ENCODE measurements around the gene NT5DC1. TPM values are rescaled to one million over a fixed set of nuclear protein-coding genes. Genes with fewer than 3 reads are reported as not detected.
"Not testable (repeated sequence)": the region's sequence is repeated elsewhere in the genome, so short reads cannot be mapped to it uniquely, and the experiment has no call there.

The NT5DC1 gene
- total and polyA plus RNA-seq, 9 donors: 8.2 to 25.0 (median 19.4) TPM

DNA sequence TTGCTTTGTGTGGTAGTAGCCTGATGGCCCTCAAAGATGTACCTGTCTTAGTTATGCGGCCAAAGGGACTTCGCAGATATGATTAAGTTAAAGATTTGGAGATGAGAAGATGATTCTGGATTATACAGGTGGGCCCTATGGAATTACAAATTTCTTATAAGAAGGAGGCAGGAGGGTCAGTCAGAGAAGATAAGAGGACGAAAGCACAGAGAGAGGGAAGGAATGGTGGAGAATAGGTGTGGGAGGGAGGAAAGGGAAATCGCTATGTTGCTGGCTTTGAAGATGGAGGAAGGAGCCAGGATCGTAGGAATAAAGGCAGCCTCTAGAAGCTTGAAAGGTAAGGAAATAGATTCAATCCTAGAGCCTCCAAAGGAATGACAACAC is 180.3 kb downstream of the NT5DC1 start:
- Histone ChIP-seq H3K36me3 (ENCODE audit: control insufficient read depth, insufficient read depth, low read length) (peaks cover 9% of the 10 kb centered on the region), H3K27me3 (ENCODE audit: control insufficient read depth, insufficient read depth, low read length) (no peaks in the 10 kb centered on the region), H3K27ac (ENCODE audit: low read length) (no peak overlapping the region), H3K4me1 (ENCODE audit: control insufficient read depth, insufficient read depth, low read length) (peaks cover 25% of the 10 kb centered on the region), H3K4me3 (ENCODE audit: low read length) (no peak overlapping the region), H3K9me3 (replicated peaks; ENCODE audit: control insufficient read depth, low read depth, low read length) (no peaks in the 10 kb centered on the region)
- DNase-seq: no peak
- 94% methylated on average over 3 of the region's 5 CpGs for WGBS (ENCODE audit: insufficient coverage)

DNA sequence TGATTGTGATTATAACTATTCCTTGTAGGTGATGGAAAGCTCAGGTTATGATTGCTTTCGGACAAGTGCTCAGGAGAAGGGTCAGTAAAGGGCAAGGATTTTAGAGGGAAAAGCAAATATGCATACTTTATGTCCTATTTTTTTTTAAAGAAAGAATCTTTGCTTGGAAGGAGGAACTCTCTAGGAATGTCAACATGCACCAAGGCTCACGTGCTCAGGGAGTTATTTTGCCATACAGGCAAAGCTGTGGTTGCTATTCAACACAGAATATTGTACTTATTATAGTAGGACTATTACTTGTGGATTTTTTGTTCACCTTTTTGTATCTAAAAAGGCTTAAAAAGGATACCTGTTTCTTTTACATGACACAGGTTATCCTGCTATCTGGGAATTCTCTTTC is 182.0 kb downstream of the NT5DC1 start:
- WGBS (ENCODE audit: insufficient coverage): no CpG with 5 or more reads among the region's 2 CpGs
- Histone ChIP-seq H3K27ac (ENCODE audit: low read length) (no peak overlapping the region), H3K27me3 (ENCODE audit: control insufficient read depth, insufficient read depth, low read length) (no peaks in the 10 kb centered on the region), H3K36me3 (ENCODE audit: control insufficient read depth, insufficient read depth, low read length) (peaks cover 9% of the 10 kb centered on the region), H3K4me1 (ENCODE audit: control insufficient read depth, insufficient read depth, low read length) (peaks cover 20% of the 10 kb centered on the region), H3K4me3 (ENCODE audit: low read length) (no peak overlapping the region), H3K9me3 (replicated peaks; ENCODE audit: control insufficient read depth, low read depth, low read length) (no peaks in the 10 kb centered on the region)
- DNase-seq: no peak

GRCh38 chr6:116283191-116283590 is 182.5 kb downstream of the NT5DC1 start:
- no peak overlapping the region for H3K27ac ChIP-seq (ENCODE audit: low read length)
- no peak for DNase-seq
- no CpG with 5 or more reads among the region's 1 CpG for WGBS (ENCODE audit: insufficient coverage)
- H3K36me3 ChIP-seq (ENCODE audit: control insufficient read depth, insufficient read depth, low read length): peaks cover 4% of the 10 kb centered on the region
- no peaks in the 10 kb centered on the region for H3K27me3 ChIP-seq (ENCODE audit: control insufficient read depth, insufficient read depth, low read length)
- H3K9me3 ChIP-seq (replicated peaks; ENCODE audit: control insufficient read depth, low read depth, low read length): no peaks in the 10 kb centered on the region
- H3K4me3 ChIP-seq (ENCODE audit: low read length): no peak overlapping the region
- peaks cover 15% of the 10 kb centered on the region for H3K4me1 ChIP-seq (ENCODE audit: control insufficient read depth, insufficient read depth, low read length)

DNA sequence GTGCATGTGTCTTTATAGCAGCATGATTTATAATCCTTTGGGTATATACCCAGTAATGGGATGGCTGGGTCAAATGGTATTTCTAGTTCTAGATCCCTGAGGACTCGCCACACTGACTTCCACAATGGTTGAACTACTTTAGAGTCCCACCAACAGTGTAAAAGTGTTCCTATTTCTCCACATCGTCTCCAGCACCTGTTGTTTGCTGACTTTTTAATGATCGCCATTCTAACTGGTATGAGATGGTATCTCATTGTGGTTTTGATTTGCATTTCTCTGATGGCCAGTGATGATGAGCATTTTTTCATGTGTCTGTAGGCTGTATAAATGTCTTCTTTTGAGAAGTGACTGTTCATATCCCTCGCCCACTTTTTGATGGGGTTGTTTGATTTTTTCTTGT is 184.3 kb downstream of the NT5DC1 start:
- not testable (repeated sequence) for H3K36me3 ChIP-seq (ENCODE audit: control insufficient read depth, insufficient read depth, low read length); H3K4me1 ChIP-seq (ENCODE audit: control insufficient read depth, insufficient read depth, low read length); H3K4me3 ChIP-seq (ENCODE audit: low read length); H3K27me3 ChIP-seq (ENCODE audit: control insufficient read depth, insufficient read depth, low read length); H3K9me3 ChIP-seq (replicated peaks; ENCODE audit: control insufficient read depth, low read depth, low read length); H3K27ac ChIP-seq (ENCODE audit: low read length); DNase-seq
- WGBS (ENCODE audit: insufficient coverage): no CpG with 5 or more reads among the region's 4 CpGs

GRCh38 chr6:116286773-116287358 is 186.2 kb downstream of the NT5DC1 start:
- no peaks in the 10 kb centered on the region for H3K4me1 ChIP-seq (ENCODE audit: control insufficient read depth, insufficient read depth, low read length)
- no CpG with 5 or more reads among the region's 1 CpG for WGBS (ENCODE audit: insufficient coverage)
- H3K27me3 ChIP-seq (ENCODE audit: control insufficient read depth, insufficient read depth, low read length): no peaks in the 10 kb centered on the region
- no peak overlapping the region for H3K4me3 ChIP-seq (ENCODE audit: low read length)
- H3K9me3 ChIP-seq (replicated peaks; ENCODE audit: control insufficient read depth, low read depth, low read length): no peaks in the 10 kb centered on the region
- H3K36me3 ChIP-seq (ENCODE audit: control insufficient read depth, insufficient read depth, low read length): no peaks in the 10 kb centered on the region
- no peak for DNase-seq
- no peak overlapping the region for H3K27ac ChIP-seq (ENCODE audit: low read length)

DNA sequence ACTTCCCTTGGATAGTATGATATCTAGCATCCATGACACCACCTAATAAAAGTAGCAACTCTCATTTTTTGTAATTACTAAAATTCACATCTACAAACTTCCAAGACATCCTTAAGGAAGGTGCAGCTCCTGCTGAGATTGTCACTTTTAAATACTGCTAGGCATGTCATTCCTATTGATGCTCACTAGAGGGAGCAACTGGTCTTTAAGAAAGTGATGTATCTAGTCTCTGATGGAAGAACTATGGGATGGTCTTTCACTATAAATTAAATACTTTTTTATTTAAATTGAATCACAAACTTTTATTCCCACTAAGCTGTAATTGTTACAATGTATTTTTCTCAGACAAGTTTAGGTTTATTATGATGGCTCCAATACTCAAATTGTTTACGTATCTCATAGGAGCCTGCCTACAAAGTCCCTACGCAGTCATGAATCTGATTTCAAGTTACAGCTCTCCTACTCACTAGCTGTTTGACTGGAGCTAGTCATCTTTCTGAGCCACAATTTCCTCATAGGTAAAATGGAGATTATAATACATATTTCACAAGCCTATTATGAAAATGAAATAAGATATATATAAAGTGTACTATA is 187.1 kb downstream of the NT5DC1 start:
- Histone ChIP-seq H3K27ac (ENCODE audit: low read length) (no peak overlapping the region), H3K36me3 (ENCODE audit: control insufficient read depth, insufficient read depth, low read length) (no peaks in the 10 kb centered on the region), H3K27me3 (ENCODE audit: control insufficient read depth, insufficient read depth, low read length) (no peaks in the 10 kb centered on the region), H3K4me3 (ENCODE audit: low read length) (no peak overlapping the region), H3K4me1 (ENCODE audit: control insufficient read depth, insufficient read depth, low read length) (no peaks in the 10 kb centered on the region), H3K9me3 (replicated peaks; ENCODE audit: control insufficient read depth, low read depth, low read length) (no peaks in the 10 kb centered on the region)
- peak; percentile 64 for DNase-seq
- WGBS (ENCODE audit: insufficient coverage): no CpG with 5 or more reads among the region's 2 CpGs

- WGBS (ENCODE audit: insufficient coverage): no CpG with 5 or more reads among the region's 2 CpGs
- DNase-seq: no peak
- H3K4me3 ChIP-seq (ENCODE audit: low read length): no peak overlapping the region
- no peaks in the 10 kb centered on the region for H3K9me3 ChIP-seq (replicated peaks; ENCODE audit: control insufficient read depth, low read depth, low read length)
- H3K4me1 ChIP-seq (ENCODE audit: control insufficient read depth, insufficient read depth, low read length): no peaks in the 10 kb centered on the region
- no peak overlapping the region for H3K27ac ChIP-seq (ENCODE audit: low read length)
- H3K36me3 ChIP-seq (ENCODE audit: control insufficient read depth, insufficient read depth, low read length): no peaks in the 10 kb centered on the region
- H3K27me3 ChIP-seq (ENCODE audit: control insufficient read depth, insufficient read depth, low read length): no peaks in the 10 kb centered on the region
These were observed 189.2 kb downstream of the NT5DC1 start for GRCh38 chr6:116289876-116290275.

DNA sequence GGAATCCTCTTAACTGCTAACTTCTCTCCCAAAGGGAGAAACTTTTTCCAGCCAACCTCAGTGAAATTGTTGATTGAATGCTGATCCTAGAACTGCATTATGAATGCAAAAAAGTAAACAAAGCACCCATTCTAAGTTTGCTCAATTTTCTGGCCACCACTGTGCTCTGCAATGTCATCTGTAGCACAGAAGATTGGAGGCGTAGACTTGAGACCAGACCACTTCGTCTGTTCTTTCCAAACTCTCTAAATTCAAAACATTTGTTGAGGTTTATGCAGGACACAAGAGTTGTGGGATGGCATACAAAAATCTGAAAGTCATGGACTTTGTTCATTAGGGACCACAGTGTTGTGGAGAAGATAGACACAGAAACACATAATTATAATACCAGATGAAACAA is 190.1 kb downstream of the NT5DC1 start:
- Histone ChIP-seq H3K36me3 (ENCODE audit: control insufficient read depth, insufficient read depth, low read length) (no peaks in the 10 kb centered on the region), H3K9me3 (replicated peaks; ENCODE audit: control insufficient read depth, low read depth, low read length) (no peaks in the 10 kb centered on the region), H3K4me1 (ENCODE audit: control insufficient read depth, insufficient read depth, low read length) (no peaks in the 10 kb centered on the region), H3K27ac (ENCODE audit: low read length) (no peak overlapping the region), H3K4me3 (ENCODE audit: low read length) (no peak overlapping the region), H3K27me3 (ENCODE audit: control insufficient read depth, insufficient read depth, low read length) (no peaks in the 10 kb centered on the region)
- no peak for DNase-seq
- WGBS (ENCODE audit: insufficient coverage): no CpG with 5 or more reads among the region's 2 CpGs

- no peaks in the 10 kb centered on the region for H3K27me3 ChIP-seq (ENCODE audit: control insufficient read depth, insufficient read depth, low read length)
- H3K27ac ChIP-seq (ENCODE audit: low read length): no peak overlapping the region
- 83% methylated on average over 4 of the region's 4 CpGs for WGBS (ENCODE audit: insufficient coverage)
These were observed 191.2 kb downstream of the NT5DC1 start for GRCh38 chr6:116291701-116292396.

DNA sequence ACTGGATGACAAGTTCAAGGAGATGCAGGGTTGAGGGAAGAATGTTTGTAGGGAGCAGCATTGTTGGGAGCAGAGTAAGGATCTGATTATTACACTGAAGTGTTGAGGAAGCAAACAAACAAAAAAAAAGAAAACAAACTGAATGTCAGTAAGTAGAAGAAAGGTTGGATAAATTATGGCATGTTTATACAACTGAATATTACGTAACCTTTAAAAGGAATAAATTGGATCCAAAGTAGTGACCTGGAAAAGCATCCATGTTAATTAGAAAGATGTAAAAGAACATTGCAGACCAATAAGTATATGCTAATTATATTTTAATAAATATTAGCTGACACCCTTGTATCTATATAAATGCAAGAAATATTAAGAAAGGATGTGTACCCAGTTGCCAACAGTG is 191.9 kb downstream of the NT5DC1 start:
- WGBS (ENCODE audit: insufficient coverage): no CpG with 5 or more reads among the region's 1 CpG

More at GRCh38 chr6:116291701-116292396, 191.2 kb downstream of the NT5DC1 start:
- Histone ChIP-seq H3K4me1 (ENCODE audit: control insufficient read depth, insufficient read depth, low read length) (no peaks in the 10 kb centered on the region), H3K36me3 (ENCODE audit: control insufficient read depth, insufficient read depth, low read length) (no peaks in the 10 kb centered on the region), H3K9me3 (replicated peaks; ENCODE audit: control insufficient read depth, low read depth, low read length) (no peaks in the 10 kb centered on the region), H3K4me3 (ENCODE audit: low read length) (no peak overlapping the region)
- DNase-seq: no peak

More for the DNA sequence above, 191.9 kb downstream of the NT5DC1 start:
- no peak for DNase-seq
- H3K9me3 ChIP-seq (replicated peaks; ENCODE audit: control insufficient read depth, low read depth, low read length): no peaks in the 10 kb centered on the region
- H3K4me1 ChIP-seq (ENCODE audit: control insufficient read depth, insufficient read depth, low read length): no peaks in the 10 kb centered on the region
- no peak overlapping the region for H3K27ac ChIP-seq (ENCODE audit: low read length)
- no peak overlapping the region for H3K4me3 ChIP-seq (ENCODE audit: low read length)
- H3K27me3 ChIP-seq (ENCODE audit: control insufficient read depth, insufficient read depth, low read length): no peaks in the 10 kb centered on the region
- no peaks in the 10 kb centered on the region for H3K36me3 ChIP-seq (ENCODE audit: control insufficient read depth, insufficient read depth, low read length)
